Subcutaneous abdominal adipose tissue (tissue), 5 donors: ENCODE data around the gene CRY1.

Source experiments
- H3K27ac ChIP-seq: one replicate; pipeline ENCODE4 v1.7.0; 2013; ENCODE audit warnings: low read depth, mild to moderate bottlenecking, inconsistent platforms, low read length, moderate library complexity
- H3K27me3 ChIP-seq, 5 donors: one replicate each; pipeline ENCODE4 v1.7.0; 2013; ENCODE audit warnings: low read length in 5 of 5, inconsistent platforms in 1 of 5; ENCODE audit not compliant: control insufficient read depth in 5 of 5, insufficient read depth in 4 of 5
- H3K36me3 ChIP-seq, 5 donors: one replicate each; pipeline ENCODE4 v1.7.0; 2013; ENCODE audit warnings: low read length in 5 of 5; ENCODE audit not compliant: control insufficient read depth in 5 of 5, insufficient read depth in 5 of 5
- H3K4me1 ChIP-seq, 5 donors: one replicate each; pipeline ENCODE4 v1.7.0; 2013; ENCODE audit warnings: low read length in 5 of 5, mild to moderate bottlenecking in 3 of 5, moderate library complexity in 1 of 5; ENCODE audit not compliant: control insufficient read depth in 5 of 5, insufficient read depth in 5 of 5
- H3K4me3 ChIP-seq, 5 donors: one replicate each; pipeline ENCODE4 v1.7.0; 2013; ENCODE audit warnings: low read length in 5 of 5, low read depth in 1 of 5
- H3K9ac ChIP-seq, 5 donors: one replicate each; pipeline ENCODE4 v1.7.0; 2013; ENCODE audit warnings: low read length in 5 of 5, mild to moderate bottlenecking in 4 of 5, moderate library complexity in 3 of 5
- H3K9me3 ChIP-seq, 5 donors: one replicate each; pipeline ENCODE4 v1.7.0; 2013; ENCODE audit warnings: low read length in 5 of 5; ENCODE audit not compliant: control insufficient read depth in 5 of 5
- donor health status: healthy.
- donor health status: healthy.
- donor health status: healthy.
- donor health status: healthy.
- donor health status: healthy.

Gene CRY1

DNA sequence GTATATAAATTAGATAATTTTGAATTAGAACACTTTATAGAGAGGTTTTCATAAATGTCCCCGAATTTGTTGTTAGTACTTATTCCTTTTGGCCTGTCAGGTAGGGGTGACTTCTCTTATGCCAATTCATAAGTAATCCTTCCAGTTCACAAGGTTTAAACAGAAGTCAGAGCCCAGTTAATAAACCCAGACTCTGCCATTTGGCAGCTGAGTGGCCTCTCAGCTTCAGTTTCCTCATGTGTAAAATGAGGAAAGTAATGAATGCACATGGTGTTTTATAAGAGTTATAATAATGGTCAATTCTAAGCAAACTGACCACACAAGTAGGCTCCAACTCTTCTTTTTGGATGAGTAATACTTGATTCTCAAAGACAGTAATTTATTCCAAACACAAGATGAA, 116.7 kb downstream of the CRY1 start:
- no peaks in the 10 kb centered on the region for H3K9me3 ChIP-seq
- peaks cover 0 to 6% (median 4%) of the 10 kb centered on the region in 5 donors for H3K36me3 ChIP-seq
- no peaks in the 10 kb centered on the region for H3K27me3 ChIP-seq
- peaks cover 0 to 22% (median 15%) of the 10 kb centered on the region in 5 donors for H3K4me1 ChIP-seq
- H3K27ac ChIP-seq: no peak overlapping the region
- H3K9ac ChIP-seq: no peak overlapping the region
- H3K4me3 ChIP-seq: no peak overlapping the region

DNA sequence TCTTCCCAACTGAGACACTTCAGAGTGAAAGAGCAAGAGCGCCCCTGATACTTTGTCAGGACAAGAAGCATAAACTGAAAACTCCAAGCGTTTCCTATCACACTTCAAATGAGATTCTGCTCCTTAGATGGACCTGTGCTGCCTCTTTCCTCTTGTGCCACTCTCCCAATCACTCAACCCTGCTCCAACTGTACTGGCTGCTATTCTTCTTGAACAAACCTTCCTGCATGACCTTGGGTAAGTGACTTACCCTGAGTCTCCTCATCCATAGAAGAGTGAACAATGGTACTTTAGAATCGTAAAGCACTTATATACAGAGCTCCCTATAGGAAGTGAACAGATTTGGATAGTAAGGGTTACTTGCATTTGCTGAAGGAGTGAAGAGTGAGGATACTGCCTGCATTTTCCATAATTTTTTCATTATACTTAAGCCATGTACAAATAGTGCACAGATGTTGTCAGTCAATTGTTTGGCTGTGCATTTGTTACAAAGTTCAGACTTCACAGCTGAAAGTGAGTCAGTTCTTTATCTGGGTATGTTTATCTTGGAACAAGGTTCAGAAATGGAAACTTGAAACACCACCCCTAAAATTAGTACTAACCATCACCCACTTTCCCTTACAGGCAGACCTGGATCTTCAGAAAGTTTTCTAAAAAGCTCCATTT, 117.2 kb downstream of the CRY1 start:
- Histone ChIP-seq H3K27me3 (no peaks in the 10 kb centered on the region), H3K4me3 (no peak overlapping the region), H3K27ac (no peak overlapping the region), H3K36me3 (peaks cover 2 to 11% (median 8%) of the 10 kb centered on the region in 5 donors), H3K4me1 (peaks cover 0 to 22% (median 15%) of the 10 kb centered on the region in 5 donors), H3K9ac (no peak overlapping the region), H3K9me3 (no peaks in the 10 kb centered on the region)

- Histone ChIP-seq H3K27ac (no peak overlapping the region), H3K27me3 (no peaks in the 10 kb centered on the region), H3K4me3 (no peak overlapping the region), H3K9me3 (no peaks in the 10 kb centered on the region), H3K4me1 (peaks cover 0 to 22% (median 15%) of the 10 kb centered on the region in 5 donors), H3K9ac (no peak overlapping the region), H3K36me3 (peaks cover 10 to 17% (median 15%) of the 10 kb centered on the region in 5 donors)
Measured at GRCh38 chr12:106975098-106975497, 118.3 kb downstream of the CRY1 start.

DNA sequence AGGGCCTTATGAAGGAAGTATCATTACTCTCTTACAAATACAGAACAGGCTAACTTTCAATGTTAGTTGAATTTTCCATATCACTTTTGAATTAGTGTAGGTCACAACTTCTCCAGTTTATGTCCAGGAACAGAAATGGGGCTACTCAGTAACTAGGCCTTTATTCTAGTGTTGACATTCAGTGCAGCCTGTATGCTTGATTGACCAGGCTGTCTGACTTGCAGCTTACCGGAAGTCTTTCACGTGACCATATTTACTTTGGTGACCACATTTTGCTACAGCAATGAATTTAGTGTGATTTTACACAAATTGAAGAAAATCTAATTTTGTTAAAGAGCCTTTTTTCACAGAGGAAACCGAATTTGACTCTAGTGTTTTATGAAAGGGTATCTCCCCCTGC, 118.8 kb downstream of the CRY1 start:
- H3K4me3 ChIP-seq: no peak overlapping the region
- H3K4me1 ChIP-seq: peaks cover 0 to 22% (median 15%) of the 10 kb centered on the region in 5 donors
- no peak overlapping the region for H3K27ac ChIP-seq
- no peak overlapping the region for H3K9ac ChIP-seq
- peaks cover 10 to 17% (median 15%) of the 10 kb centered on the region in 5 donors for H3K36me3 ChIP-seq
- no peaks in the 10 kb centered on the region for H3K27me3 ChIP-seq
- H3K9me3 ChIP-seq: no peaks in the 10 kb centered on the region

GRCh38 chr12:106973545-106973944, 119.8 kb downstream of the CRY1 start:
- Histone ChIP-seq H3K4me1 (peaks cover 0 to 21% (median 15%) of the 10 kb centered on the region in 5 donors), H3K9ac (no peak overlapping the region), H3K27ac (no peak overlapping the region), H3K4me3 (no peak overlapping the region), H3K36me3 (peaks cover 10 to 19% (median 15%) of the 10 kb centered on the region in 5 donors), H3K27me3 (no peaks in the 10 kb centered on the region), H3K9me3 (no peaks in the 10 kb centered on the region)

DNA sequence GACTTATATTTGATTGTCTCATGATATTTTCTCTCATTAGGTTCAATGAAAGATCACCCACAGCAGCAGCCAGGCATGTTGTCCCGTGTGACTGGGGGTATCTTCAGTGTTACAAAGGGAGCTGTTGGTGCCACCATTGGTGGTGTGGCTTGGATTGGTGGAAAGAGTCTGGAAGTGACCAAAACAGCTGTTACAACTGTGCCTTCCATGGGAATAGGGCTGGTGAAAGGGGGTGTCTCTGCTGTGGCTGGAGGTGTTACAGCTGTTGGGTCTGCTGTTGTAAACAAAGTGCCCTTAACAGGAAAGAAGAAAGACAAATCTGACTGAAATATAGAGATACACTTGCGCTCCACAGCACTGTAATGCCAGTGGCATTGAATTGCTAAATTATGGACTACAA, 122.3 kb downstream of the CRY1 start:
- Histone ChIP-seq H3K4me1 (peaks cover 0 to 7% (median 2%) of the 10 kb centered on the region in 5 donors), H3K27ac (no peak overlapping the region), H3K4me3 (no peak overlapping the region), H3K36me3 (peaks cover 18 to 35% (median 25%) of the 10 kb centered on the region in 5 donors), H3K9ac (no peak overlapping the region), H3K27me3 (no peaks in the 10 kb centered on the region), H3K9me3 (no peaks in the 10 kb centered on the region)

GRCh38 chr12:106964526-106964925, 128.8 kb downstream of the CRY1 start:
- Histone ChIP-seq H3K9me3 (no peaks in the 10 kb centered on the region), H3K4me1 (peaks cover 0 to 2% (median 0%) of the 10 kb centered on the region in 5 donors), H3K9ac (no peak overlapping the region), H3K36me3 (peaks cover 7 to 38% (median 17%) of the 10 kb centered on the region in 5 donors), H3K27me3 (no peaks in the 10 kb centered on the region), H3K4me3 (no peak overlapping the region), H3K27ac (no peak overlapping the region)

DNA sequence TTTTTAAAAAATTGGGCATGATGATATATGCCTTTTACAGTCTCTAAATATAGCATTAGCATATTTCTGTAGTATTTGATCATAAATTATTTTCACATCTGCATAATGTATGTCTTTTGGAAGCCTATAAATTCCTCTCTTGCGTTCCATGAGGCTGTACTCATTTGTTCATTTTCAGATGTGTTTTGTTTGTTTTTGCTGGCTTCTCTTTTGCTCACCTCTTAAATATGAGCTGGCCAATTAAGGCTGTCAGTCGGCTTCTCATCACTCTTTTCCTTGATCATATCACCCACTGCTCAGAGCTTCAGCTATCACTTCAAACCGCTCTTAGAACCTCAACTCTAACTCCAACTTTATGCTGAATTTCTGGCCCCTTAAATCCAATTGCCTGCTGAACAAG, 131.1 kb downstream of the CRY1 start:
- no peaks in the 10 kb centered on the region for H3K27me3 ChIP-seq
- no peaks in the 10 kb centered on the region for H3K9me3 ChIP-seq
- peaks cover 3 to 28% (median 7%) of the 10 kb centered on the region in 5 donors for H3K36me3 ChIP-seq
- H3K9ac ChIP-seq: no peak overlapping the region
- no peak overlapping the region for H3K4me3 ChIP-seq
- H3K27ac ChIP-seq: no peak overlapping the region
- H3K4me1 ChIP-seq: peaks cover 4 to 19% (median 19%) of the 10 kb centered on the region in 5 donors

- H3K4me1 ChIP-seq: peaks cover 4 to 30% (median 23%) of the 10 kb centered on the region in 5 donors
- H3K4me3 ChIP-seq: no peak overlapping the region
- no peaks in the 10 kb centered on the region for H3K27me3 ChIP-seq
- no peaks in the 10 kb centered on the region for H3K9me3 ChIP-seq
- H3K36me3 ChIP-seq: peaks cover 2 to 24% (median 3%) of the 10 kb centered on the region in 5 donors
- no peak overlapping the region for H3K27ac ChIP-seq
- no peak overlapping the region for H3K9ac ChIP-seq
Measured at GRCh38 chr12:106960443-106960842, 132.9 kb downstream of the CRY1 start.

GRCh38 chr12:106957583-106957982, 135.8 kb downstream of the CRY1 start:
- H3K4me1 ChIP-seq: peaks cover 8 to 43% (median 35%) of the 10 kb centered on the region in 5 donors
- H3K9me3 ChIP-seq: no peaks in the 10 kb centered on the region
- H3K27me3 ChIP-seq: no peaks in the 10 kb centered on the region
- H3K36me3 ChIP-seq: peaks cover 0 to 6% (median 0%) of the 10 kb centered on the region in 5 donors
- peak overlapping the region; percentile 70 to 96 (median 94) for H3K4me3 ChIP-seq
- peak overlapping the region in 4 of 5 donors; percentile 39 to 96 (median 82) for H3K9ac ChIP-seq
- H3K27ac ChIP-seq: peak overlapping the region; percentile 40
